ENCODE data around the gene RPS6KA2. TPM values are rescaled to one million over a fixed set of nuclear protein-coding genes. Genes with fewer than 3 reads are reported as not detected.
"Not testable (repeated sequence)": the region's sequence is repeated elsewhere in the genome, so short reads cannot be mapped to it uniquely, and the experiment has no call there.

The RPS6KA2 gene
- polyA plus RNA-seq, 6 donors from 2014 or later: 2.1 to 5.4 (median 4.6) TPM

DNA sequence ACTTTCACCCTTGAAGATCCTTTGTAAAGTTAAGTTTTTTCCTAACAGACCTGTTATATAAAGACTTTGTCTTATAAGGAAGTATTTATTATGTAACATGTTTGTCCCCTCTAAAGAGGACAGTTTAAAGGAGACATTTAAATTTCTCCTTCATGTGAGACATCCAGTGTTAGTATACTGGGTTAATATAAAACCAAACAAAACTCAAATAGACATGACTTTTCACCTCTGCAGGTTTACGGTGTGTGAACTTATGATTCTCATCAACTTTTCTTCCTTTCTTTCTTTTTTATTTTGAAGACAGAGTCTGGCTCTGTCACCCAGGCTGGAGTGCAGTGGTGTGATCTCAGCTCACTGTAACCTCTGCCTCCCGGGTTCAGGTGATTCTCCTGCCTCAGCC, 226.9 kb downstream of the RPS6KA2 start:
- no peak overlapping the region for H3K27ac Mint-ChIP-seq
- no peak overlapping the region for H3K4me3 Mint-ChIP-seq
- peaks cover 17 to 35% (median 30%) of the 10 kb centered on the region in 3 donors for H3K27me3 Mint-ChIP-seq
- no peak for DNase-seq
- H3K4me1 Mint-ChIP-seq: peaks cover 0 to 5% (median 4%) of the 10 kb centered on the region in 3 donors
- H3K36me3 Mint-ChIP-seq: no peaks in the 10 kb centered on the region
- H3K9me3 Mint-ChIP-seq: peaks cover 0 to 4% (median 0%) of the 10 kb centered on the region in 7 donors
- no peak for ATAC-seq (ENCODE audit: low read depth in 2 of 2)

DNA sequence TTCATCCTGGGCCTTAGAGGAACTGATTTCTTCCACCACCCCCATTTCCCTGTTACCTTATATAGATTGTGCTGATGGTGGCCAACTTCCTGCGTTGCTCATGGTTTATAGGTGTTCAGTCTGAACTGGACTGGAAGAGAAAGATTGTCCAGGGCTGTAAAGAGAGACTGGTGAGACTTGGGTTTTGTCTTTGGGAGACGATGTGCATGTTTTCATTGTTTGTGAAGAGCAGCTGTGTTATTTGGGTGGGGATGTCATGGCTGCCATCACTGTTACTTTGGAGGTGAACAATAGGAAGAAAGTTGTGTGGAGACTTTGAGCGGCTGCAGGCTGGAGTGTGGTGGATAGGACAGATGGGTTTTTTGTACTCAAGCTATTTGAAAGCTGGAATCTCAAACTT, 228.7 kb downstream of the RPS6KA2 start:
- Mint-ChIP-seq H3K27me3 (peaks cover 17 to 48% (median 39%) of the 10 kb centered on the region in 3 donors), H3K4me3 (no peak overlapping the region), H3K4me1 (peaks cover 0 to 5% (median 4%) of the 10 kb centered on the region in 3 donors), H3K9me3 (peaks cover 0 to 4% (median 0%) of the 10 kb centered on the region in 7 donors), H3K27ac (no peak overlapping the region), H3K36me3 (no peaks in the 10 kb centered on the region)
- ATAC-seq (ENCODE audit: low read depth in 2 of 2) (no peak), DNase-seq (no peak)

DNA sequence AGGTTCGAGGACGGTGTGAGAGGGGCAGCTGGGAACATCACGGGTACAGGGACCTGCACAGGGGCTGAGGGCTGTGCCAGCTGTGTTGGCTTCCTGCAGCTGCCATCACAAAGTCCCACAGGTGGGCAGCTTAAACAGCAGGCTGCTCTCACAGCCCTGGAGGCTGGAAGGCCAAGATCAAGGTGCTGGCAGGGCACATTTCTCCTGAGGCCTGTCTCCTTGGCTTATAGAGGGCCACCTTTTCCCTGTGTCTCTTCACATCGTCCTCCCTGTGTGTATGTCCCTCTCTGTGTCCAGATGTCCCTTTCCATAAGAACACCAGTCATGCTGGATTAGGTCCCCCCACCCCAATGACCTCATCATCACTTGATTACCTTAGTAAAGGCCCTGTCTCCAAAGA, 229.2 kb downstream of the RPS6KA2 start:
- Mint-ChIP-seq H3K36me3 (no peaks in the 10 kb centered on the region), H3K4me3 (no peak overlapping the region), H3K4me1 (peaks cover 0 to 5% (median 4%) of the 10 kb centered on the region in 3 donors), H3K9me3 (peaks cover 0 to 4% (median 0%) of the 10 kb centered on the region in 7 donors), H3K27me3 (peaks cover 13 to 48% (median 39%) of the 10 kb centered on the region in 3 donors), H3K27ac (no peak overlapping the region)
- ATAC-seq (ENCODE audit: low read depth in 2 of 2) (no peak), DNase-seq (no peak)

DNA sequence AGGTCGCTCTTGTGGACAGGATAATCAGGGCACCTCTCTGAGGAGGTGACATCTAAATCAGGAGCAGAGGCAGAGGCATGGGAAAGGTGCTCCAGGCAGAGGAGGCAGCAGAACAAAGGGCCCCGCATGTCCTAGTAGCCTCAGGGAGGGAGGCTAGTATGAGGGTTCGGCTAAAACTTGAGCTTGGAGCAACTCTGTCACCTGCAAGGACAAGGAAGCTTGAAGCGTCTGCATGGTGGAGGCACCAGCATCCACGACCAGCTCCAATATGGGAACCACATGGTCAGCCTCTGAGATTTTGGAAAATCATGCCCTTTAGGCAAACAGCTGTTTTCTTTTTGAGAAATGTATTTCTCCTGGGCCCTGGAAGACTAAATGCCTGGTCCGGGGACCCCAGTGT, 231.3 kb downstream of the RPS6KA2 start:
- H3K27me3 Mint-ChIP-seq: peaks cover 13 to 52% (median 39%) of the 10 kb centered on the region in 3 donors
- H3K27ac Mint-ChIP-seq: no peak overlapping the region
- peaks cover 0 to 3% (median 3%) of the 10 kb centered on the region in 3 donors for H3K4me1 Mint-ChIP-seq
- no peaks in the 10 kb centered on the region for H3K36me3 Mint-ChIP-seq
- H3K4me3 Mint-ChIP-seq: no peak overlapping the region
- ATAC-seq (ENCODE audit: low read depth in 2 of 2) (no peak), DNase-seq (no peak)
- peaks cover 0 to 4% (median 0%) of the 10 kb centered on the region in 7 donors for H3K9me3 Mint-ChIP-seq

DNA sequence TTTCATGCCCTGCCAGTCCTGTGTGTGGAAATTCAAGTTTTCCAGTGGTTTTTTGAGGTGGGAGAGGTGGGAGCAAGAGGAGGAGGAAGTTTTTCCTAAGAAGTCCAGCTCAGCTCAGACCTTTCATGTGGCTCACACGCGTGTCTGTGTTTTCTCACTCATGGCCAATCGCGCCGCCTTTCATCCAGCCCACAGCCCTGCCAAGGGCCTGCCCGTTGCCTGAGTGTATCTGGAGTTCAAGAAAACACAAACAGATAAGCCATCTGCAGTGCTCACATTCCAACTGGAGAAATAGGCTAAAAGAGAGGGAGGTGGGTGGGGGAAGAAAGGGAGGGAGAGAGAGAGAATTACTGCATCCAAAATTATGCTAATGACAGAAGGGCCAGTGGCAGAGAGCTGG, 231.7 kb downstream of the RPS6KA2 start:
- Mint-ChIP-seq H3K4me3 (no peak overlapping the region), H3K4me1 (no peaks in the 10 kb centered on the region)

DNA sequence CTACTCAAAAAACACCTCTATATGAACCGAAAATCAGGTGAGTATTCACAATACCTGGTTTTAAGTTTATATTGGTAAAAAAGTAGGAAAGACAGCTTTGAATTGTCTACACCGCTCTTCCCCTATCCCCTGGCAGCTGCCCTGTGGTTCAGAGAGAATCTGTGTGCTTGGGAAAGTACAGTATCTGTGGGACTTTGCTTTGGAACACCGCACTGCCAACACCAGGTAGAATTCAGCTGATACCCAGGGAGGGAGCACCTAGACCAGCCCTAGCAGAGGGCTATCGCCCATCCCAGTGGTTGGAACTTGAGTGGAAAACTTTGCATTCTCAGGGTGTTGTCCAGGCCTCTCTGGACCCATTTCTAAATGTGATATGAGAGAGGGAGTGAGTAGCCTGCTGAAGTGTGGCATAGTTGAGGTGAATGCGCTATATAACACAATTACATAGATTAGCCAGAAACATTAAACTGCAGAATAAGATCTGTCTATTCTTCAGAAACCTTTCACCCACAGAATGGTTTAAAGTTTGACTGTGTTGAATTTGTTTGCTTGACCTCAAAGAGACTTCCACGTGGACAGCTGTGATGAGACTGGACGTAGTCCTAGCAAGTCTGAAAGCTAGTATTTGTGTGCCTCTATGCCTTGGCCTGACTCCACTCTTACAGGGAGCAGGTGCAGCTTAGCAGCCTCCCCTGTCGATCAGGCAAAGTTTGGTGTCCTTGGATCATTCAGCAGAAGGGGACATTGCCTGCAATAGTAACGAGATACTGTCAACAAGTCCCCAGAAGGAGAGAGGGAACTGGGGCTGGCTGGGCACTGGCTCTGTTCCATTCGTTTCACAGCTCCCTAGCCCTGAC, 232.8 kb downstream of the RPS6KA2 start:
- no peak for DNase-seq
- ATAC-seq (ENCODE audit: low read depth in 2 of 2): no peak
- peaks cover 14 to 51% (median 34%) of the 10 kb centered on the region in 3 donors for H3K27me3 Mint-ChIP-seq
- no peaks in the 10 kb centered on the region for H3K4me1 Mint-ChIP-seq
- H3K9me3 Mint-ChIP-seq: peaks cover 0 to 4% (median 0%) of the 10 kb centered on the region in 7 donors
- no peaks in the 10 kb centered on the region for H3K36me3 Mint-ChIP-seq
- no peak overlapping the region for H3K27ac Mint-ChIP-seq
- H3K4me3 Mint-ChIP-seq: peak overlapping the region in 1 of 8 donors; percentile 0

More for the DNA sequence above, 231.7 kb downstream of the RPS6KA2 start:
- Mint-ChIP-seq H3K36me3 (no peaks in the 10 kb centered on the region), H3K9me3 (peaks cover 0 to 4% (median 0%) of the 10 kb centered on the region in 7 donors), H3K27me3 (peaks cover 14 to 54% (median 39%) of the 10 kb centered on the region in 3 donors), H3K27ac (no peak overlapping the region)
- DNase-seq (no peak), ATAC-seq (ENCODE audit: low read depth in 2 of 2) (no peak)

DNA sequence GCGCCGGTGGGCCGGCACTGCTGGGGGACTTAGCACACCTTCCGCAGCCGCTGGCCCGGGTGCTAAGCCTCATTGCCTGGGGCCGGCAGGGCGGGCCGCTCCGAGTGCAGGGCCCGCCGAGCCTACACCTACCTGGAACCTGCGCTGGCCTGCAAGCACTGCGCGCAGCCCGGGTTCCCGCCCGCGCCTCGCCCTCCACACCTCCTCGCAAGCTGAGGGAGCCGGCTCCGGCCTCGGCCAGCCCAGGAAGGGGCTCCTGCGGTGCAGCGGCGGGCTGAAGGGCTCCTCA, 233.6 kb downstream of the RPS6KA2 start:
- Mint-ChIP-seq H3K4me1 (no peaks in the 10 kb centered on the region), H3K27ac (no peak overlapping the region), H3K36me3 (no peaks in the 10 kb centered on the region), H3K27me3 (peaks cover 14 to 47% (median 27%) of the 10 kb centered on the region in 3 donors), H3K4me3 (no peak overlapping the region), H3K9me3 (peaks cover 0 to 4% (median 0%) of the 10 kb centered on the region in 7 donors)
- no peak for ATAC-seq (ENCODE audit: low read depth in 2 of 2)
- no peak for DNase-seq

DNA sequence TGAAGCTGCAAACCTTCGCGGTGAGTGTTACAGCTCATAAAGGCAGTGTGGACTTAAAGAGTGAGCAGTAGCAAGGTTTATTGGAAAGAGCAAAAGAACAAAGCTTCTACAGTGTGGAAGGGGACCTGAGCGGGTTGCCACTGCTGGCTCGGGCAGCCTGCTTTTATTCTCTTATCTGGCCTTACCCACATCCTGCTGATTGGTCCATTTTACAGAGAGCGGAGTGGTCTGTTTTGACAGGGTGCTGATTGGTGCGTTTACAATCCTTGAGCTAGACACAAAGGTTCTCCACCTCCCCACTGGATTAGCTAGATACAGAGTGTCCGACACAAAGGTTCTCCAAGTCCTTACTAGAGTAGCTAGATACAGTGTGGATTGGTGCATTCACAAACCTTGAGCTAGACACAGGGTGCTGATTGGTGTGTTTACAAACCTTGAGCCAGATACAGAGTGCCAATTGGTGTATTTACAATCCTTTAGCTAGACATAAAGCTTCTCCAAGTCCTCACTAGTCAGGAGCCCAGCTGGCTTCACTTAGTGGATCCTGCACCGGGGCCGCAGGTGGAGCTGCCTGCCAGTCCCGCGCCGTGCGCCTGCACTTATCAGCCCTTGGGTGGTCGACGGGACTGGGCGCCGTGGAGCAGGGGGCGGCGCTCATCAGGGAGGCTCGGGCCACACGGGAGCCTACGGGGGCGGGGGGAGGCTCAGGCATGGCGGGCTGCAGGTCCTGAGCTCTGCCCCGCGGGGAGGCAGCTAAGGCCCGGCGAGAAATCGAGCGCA, 234.1 kb downstream of the RPS6KA2 start:
- not testable (repeated sequence) for H3K36me3 Mint-ChIP-seq; H3K4me3 Mint-ChIP-seq; ATAC-seq (ENCODE audit: low read depth in 2 of 2); H3K9me3 Mint-ChIP-seq; H3K4me1 Mint-ChIP-seq; H3K27ac Mint-ChIP-seq; DNase-seq
- peaks cover 9 to 47% (median 21%) of the 10 kb centered on the region in 3 donors for H3K27me3 Mint-ChIP-seq

DNA sequence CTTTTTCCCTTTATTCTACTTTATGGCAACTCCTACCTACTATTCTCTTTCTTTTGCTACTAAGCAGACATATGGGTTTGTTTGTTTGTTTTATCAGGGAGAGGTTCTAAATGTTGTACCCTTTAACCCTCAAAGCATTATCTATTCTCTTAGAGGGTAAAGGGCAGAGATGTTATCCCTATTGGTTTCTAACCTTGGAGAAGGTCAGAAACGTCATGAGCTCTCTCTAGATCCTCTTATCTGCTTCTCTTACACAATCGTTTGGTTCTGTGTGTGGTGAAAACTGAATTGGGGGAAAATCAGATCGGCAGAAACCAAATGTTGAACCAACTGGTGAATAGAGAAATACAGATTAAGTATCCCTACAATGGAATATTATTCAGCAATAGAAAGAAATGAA, 237.9 kb downstream of the RPS6KA2 start:
- Mint-ChIP-seq H3K4me3 (no peak overlapping the region), H3K27me3 (peaks cover 4 to 18% (median 5%) of the 10 kb centered on the region in 3 donors), H3K36me3 (no peaks in the 10 kb centered on the region), H3K9me3 (no peaks in the 10 kb centered on the region), H3K27ac (no peak overlapping the region), H3K4me1 (peaks cover 0 to 4% (median 0%) of the 10 kb centered on the region in 3 donors)
- no peak for DNase-seq
- no peak for ATAC-seq (ENCODE audit: low read depth in 2 of 2)

DNA sequence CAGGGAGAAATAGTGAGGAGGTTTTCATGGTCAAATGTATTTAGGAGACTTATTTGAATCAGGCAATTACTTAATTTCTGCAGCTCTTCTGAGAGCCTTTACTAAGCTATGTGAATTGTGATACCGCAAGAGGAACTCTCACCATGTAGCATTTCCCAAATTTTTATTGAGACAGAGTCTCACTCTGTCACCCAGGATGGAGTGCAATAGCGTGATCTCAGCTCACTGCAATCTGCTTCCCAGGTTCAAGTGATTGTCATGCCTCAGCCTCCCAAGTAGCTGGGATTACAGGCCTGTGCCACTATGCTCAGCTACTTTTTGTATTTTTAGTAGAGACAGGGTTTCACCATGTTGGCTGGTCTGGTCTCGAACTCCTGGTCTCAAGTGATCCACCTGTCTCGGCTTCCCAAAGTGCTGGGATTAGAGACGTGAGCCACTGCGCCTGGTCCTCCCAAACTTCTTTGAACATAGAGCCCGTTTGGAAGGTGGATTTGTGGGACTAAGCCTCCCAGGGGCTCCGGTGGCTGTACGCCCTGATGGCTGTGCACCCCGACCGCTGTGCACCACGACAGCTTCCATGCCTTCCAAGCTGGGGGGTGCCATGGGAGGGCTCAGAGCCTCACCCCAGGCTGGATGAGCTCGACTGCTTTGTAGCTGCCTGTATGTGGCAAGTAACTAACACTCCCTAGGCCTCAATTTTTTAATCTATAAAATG, 238.6 kb downstream of the RPS6KA2 start:
- DNase-seq (no peak), ATAC-seq (ENCODE audit: low read depth in 2 of 2) (no peak)
- Mint-ChIP-seq H3K4me3 (no peak overlapping the region), H3K4me1 (peaks cover 0 to 7% (median 5%) of the 10 kb centered on the region in 3 donors), H3K36me3 (no peaks in the 10 kb centered on the region), H3K27ac (no peak overlapping the region), H3K9me3 (no peaks in the 10 kb centered on the region), H3K27me3 (peaks cover 0 to 14% (median 5%) of the 10 kb centered on the region in 3 donors)

DNA sequence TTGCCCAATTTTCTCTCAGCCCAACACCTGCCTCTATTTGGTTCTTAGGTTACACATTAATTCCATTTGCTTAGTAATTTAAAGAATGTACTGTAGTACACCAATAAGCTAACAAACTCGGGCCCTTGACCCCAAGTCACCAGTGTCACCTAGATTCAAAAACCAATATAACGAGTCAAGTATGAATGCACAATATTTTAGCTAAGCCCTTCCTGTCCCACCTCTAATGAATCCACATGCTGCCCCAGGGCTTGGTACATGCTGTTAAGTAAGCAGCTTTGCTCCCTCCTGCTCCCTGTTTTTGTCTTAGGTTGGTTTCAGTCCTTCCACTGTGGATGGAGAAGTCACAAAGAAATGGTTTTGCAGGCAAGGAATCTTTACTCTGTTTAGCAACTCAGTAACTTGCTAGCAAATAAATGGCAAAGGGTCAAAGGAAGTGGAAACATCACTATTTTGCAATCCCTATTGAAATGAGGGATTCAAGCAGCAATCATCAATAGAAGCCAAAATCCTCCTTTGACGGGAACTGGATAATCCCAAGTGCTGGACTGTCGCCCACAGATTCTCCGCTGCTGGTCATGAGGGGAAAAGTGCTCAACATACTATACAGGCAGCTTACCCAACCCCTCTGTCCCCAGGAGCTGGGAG, 239.3 kb downstream of the RPS6KA2 start:
- no peak overlapping the region for H3K27ac Mint-ChIP-seq
- peak overlapping the region in 1 of 8 donors; percentile 36 for H3K4me3 Mint-ChIP-seq
- H3K4me1 Mint-ChIP-seq: peaks cover 0 to 7% (median 5%) of the 10 kb centered on the region in 3 donors
- H3K27me3 Mint-ChIP-seq: peaks cover 0 to 10% (median 5%) of the 10 kb centered on the region in 3 donors
- no peaks in the 10 kb centered on the region for H3K36me3 Mint-ChIP-seq
- DNase-seq (no peak), ATAC-seq (ENCODE audit: low read depth in 2 of 2) (no peak)
- no peaks in the 10 kb centered on the region for H3K9me3 Mint-ChIP-seq

DNA sequence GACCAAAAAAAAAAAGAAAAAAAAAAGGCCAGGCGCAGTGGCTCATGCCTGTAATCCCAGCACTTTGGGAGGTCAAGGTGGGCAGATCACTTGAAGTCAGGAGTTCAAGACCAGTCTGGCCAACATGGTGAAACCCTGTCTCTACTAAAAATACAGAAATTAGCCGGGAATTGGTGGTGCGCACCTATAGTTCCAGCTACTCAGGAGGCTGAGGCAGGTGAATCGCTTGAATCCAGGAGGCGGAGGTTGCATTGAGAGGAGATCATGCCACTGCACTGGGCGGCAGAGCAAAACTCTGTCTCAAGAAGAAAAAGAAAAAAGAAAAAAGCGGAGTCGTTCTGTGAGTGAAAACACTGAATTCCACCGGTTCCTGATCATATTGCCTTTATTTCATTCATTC, 240.0 kb downstream of the RPS6KA2 start:
- not testable (repeated sequence) for H3K36me3 Mint-ChIP-seq; H3K27ac Mint-ChIP-seq; H3K4me1 Mint-ChIP-seq; H3K4me3 Mint-ChIP-seq; H3K27me3 Mint-ChIP-seq; H3K9me3 Mint-ChIP-seq; DNase-seq; ATAC-seq (ENCODE audit: low read depth in 2 of 2)

DNA sequence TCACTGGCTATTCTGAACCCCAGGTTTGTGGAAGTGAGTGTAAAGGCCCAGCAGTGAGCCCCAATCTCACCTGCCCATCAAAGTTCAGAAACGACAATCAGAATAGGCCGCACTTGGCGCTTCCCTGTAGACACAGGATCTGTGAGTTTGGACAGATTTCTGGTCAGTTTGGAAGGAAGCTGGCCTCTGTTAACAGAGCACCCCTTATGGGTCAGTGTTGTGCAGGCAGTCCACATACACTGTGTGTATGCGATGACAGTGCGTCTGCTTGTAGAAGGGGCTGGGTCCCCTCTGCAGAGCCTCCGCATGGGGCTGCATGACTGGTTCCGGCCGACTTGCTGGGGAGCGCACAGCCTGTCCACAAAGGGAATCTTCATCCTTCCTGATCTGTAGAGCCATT, 240.9 kb downstream of the RPS6KA2 start:
- Mint-ChIP-seq H3K4me1 (peaks cover 9 to 19% (median 13%) of the 10 kb centered on the region in 3 donors), H3K4me3 (peak overlapping the region in 1 of 8 donors; percentile 93), H3K27ac (no peak overlapping the region), H3K9me3 (no peaks in the 10 kb centered on the region), H3K27me3 (peaks cover 0 to 5% (median 5%) of the 10 kb centered on the region in 3 donors), H3K36me3 (no peaks in the 10 kb centered on the region)
- DNase-seq (no peak), ATAC-seq (ENCODE audit: low read depth in 2 of 2) (no peak)

Data from naive B cell (primary cell).